ENCODE data around the gene LRRC8C.
A peak's percentile ranks its signal among the peaks of the same experiment; 100 is the strongest.

GRCh38 chr1:89724369-89725010, 91.6 kb downstream of the LRRC8C start:
- TF ChIP-seq POLR2A (IDR thresholded peaks at IDR 0.05; ENCODE audit: low read depth, low read length) (no peak), POLR2AphosphoS5 (IDR thresholded peaks at IDR 0.05; ENCODE audit: low read depth, low read length) (no peak), TAF1 (IDR thresholded peaks at IDR 0.05; ENCODE audit: low read depth, low read length) (no peak), SPI1 (IDR thresholded peaks at IDR 0.05; ENCODE audit: low read depth, low read length) (peak; percentile 60), POU2F2 (IDR thresholded peaks at IDR 0.05; ENCODE audit: low read depth, low read length) (no peak), PAX5 (IDR thresholded peaks at IDR 0.05; ENCODE audit: insufficient read depth, low read length, severe bottlenecking) (no peak)

All from GM12891 (cell line).